Measurements from ENCODE around the gene NF2. TPM values are rescaled to one million over a fixed set of nuclear protein-coding genes. Genes with fewer than 3 reads are reported as not detected.

Gene NF2
- total RNA-seq, 2 experiments from 2014 or later, result 34.4 to 35.3 TPM

DNA sequence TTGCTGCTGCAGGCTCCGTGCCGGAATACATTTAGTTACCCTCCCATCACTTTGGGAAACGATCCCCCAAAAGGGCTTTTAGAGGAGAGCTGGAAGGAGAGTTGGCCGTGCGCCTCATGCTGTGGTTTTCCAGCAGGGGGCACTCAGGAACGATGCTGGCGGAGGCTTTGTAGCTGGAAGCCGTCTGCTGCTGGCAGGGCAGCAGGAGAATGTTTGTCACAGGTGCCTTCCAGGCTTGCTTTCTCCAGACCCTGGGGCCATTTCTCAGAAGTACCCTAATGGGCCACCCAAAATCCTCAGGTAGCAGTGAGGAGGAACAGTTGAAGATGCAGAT lies 86.4 kb downstream of the NF2 start:
- POLR2A ChIA-PET, result no interaction called here
- TF ChIP-seq, protein P1, sequence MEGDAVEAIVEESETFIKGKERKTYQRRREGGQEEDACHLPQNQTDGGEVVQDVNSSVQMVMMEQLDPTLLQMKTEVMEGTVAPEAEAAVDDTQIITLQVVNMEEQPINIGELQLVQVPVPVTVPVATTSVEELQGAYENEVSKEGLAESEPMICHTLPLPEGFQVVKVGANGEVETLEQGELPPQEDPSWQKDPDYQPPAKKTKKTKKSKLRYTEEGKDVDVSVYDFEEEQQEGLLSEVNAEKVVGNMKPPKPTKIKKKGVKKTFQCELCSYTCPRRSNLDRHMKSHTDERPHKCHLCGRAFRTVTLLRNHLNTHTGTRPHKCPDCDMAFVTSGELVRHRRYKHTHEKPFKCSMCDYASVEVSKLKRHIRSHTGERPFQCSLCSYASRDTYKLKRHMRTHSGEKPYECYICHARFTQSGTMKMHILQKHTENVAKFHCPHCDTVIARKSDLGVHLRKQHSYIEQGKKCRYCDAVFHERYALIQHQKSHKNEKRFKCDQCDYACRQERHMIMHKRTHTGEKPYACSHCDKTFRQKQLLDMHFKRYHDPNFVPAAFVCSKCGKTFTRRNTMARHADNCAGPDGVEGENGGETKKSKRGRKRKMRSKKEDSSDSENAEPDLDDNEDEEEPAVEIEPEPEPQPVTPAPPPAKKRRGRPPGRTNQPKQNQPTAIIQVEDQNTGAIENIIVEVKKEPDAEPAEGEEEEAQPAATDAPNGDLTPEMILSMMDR (IDR thresholded peaks at IDR 0.05), result peak; percentile 57

DNA sequence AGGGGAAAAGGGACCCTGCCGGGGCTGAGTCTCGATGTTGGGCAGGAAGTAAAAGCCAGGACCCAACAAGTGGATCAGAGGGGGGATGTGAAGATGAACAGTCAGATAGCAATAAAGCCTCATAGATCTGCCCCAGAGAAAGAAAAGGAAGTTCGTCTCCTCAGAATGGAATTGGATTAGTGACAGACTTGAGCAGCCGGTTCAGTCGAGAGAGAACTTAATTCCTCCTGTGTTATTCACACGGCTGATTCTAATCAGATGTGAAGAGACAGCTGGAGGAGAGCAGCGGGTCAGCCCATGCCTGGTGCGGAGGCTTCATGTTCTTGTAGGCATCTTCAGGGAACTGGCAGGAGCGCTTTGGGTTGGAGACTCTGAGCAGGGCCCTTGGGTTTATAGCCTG lies 87.0 kb downstream of the NF2 start:
- Mint-ChIP-seq H3K4me1 (ENCODE audit: low read depth) (no peaks in the 10 kb centered on the region), H3K36me3 (ENCODE audit: low read depth) (peaks cover 8% of the 10 kb centered on the region), H3K4me3 (no peak overlapping the region), H3K27ac (no peak overlapping the region), H3K27me3 (no peaks in the 10 kb centered on the region), H3K9me3 (no peaks in the 10 kb centered on the region)
- TF ChIP-seq, protein P1 (IDR thresholded peaks at IDR 0.05), result no peak
- no peak for DNase-seq
- ChIA-PET CTCF (interaction anchor here (0.7 to 1.7 kb wide), 15 partner anchors 10 to 398 kb away, joined by 3 to 11 read pairs (median 3); no protein-coding TSS in a partner anchor), POLR2A (no interaction called here)
- ATAC-seq, result no peak
- intact Hi-C loops (cut with micrococcal nuclease), result no loop called here

More for the DNA sequence above, 86.4 kb downstream of the NF2 start:
- H3K27me3 Mint-ChIP-seq, result no peaks in the 10 kb centered on the region
- H3K9me3 Mint-ChIP-seq, result no peaks in the 10 kb centered on the region
- peak; percentile 37 for DNase-seq
- H3K36me3 Mint-ChIP-seq (ENCODE audit: low read depth), result peaks cover 7% of the 10 kb centered on the region
- H3K4me1 Mint-ChIP-seq (ENCODE audit: low read depth), result no peaks in the 10 kb centered on the region
- peak; percentile 47 for ATAC-seq
- intact Hi-C loops (cut with micrococcal nuclease), result no loop called here
- H3K27ac Mint-ChIP-seq, result no peak overlapping the region
- CTCF ChIA-PET, result interaction anchor here (0.7 to 1.7 kb wide), 17 partner anchors 9 to 399 kb away, joined by 3 to 11 read pairs (median 3); no protein-coding TSS in a partner anchor
- no peak overlapping the region for H3K4me3 Mint-ChIP-seq

DNA sequence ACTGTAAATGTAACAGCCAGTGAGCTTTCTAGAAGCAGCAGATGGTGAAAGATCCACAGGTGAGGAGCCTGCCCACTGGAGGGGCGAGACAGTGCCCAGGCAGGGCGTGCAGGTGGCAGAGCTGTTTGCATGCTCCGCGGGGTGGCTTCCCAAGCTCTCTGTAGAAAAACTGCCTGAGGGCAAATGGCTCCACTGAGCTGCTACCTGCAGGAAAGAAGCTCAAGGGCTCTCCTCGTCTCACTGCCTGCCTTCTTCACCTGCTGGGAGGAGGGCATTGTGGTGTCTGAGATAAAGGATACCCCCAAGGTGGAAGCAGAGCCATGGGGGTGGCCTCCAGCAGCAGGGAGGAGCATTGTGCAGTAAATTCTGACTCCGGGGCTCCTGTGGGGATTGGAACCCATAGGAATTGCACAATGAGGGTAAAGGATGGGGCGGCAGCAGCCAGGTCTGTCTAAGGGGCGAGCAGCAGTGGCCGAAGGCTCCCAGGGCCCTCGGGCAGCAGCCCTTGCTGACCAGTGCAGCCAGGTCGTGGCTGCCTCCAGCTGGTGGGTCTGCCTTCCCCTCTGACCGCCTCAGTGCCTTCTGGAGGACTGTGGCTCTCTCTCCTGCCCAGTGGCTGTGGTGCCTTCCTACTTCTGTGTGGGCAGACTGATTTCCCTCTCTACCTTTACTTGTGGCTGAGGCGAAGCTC lies 88.3 kb downstream of the NF2 start:
- intact Hi-C loops (cut with micrococcal nuclease), result no loop called here
- H3K4me3 Mint-ChIP-seq, result no peak overlapping the region
- no peak overlapping the region for H3K27ac Mint-ChIP-seq
- TF ChIP-seq, protein P1 (IDR thresholded peaks at IDR 0.05), result no peak
- DNase-seq (no peak), ATAC-seq (no peak)
- H3K27me3 Mint-ChIP-seq, result no peaks in the 10 kb centered on the region
- no peaks in the 10 kb centered on the region for H3K9me3 Mint-ChIP-seq
- ChIA-PET POLR2A (interaction anchor here (1.2 kb wide), 1 partner anchor 113 kb away, joined by 3 read pairs; no protein-coding TSS in a partner anchor), CTCF (interaction anchor here (1.1 kb wide), 1 partner anchor 66 kb away, joined by 4 read pairs; no protein-coding TSS in a partner anchor)
- H3K36me3 Mint-ChIP-seq (ENCODE audit: low read depth), result peaks cover 7% of the 10 kb centered on the region
- H3K4me1 Mint-ChIP-seq (ENCODE audit: low read depth), result no peaks in the 10 kb centered on the region

DNA sequence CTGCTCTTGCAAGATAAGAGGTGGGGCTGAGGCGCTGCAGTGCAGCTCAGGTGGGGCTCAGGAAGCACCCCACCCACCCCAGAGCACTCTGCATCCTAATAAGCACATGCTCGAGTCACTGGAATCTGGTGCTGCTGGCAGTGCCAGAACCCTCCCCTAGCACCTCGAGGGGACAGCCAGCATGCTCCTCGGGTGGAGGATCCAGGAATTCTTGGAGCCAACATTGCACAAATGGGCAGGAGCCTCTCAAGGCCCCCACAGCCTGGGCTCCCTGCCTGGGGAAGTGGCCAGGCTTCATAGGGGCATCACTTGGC lies 88.9 kb downstream of the NF2 start:
- H3K4me3 Mint-ChIP-seq, result no peak overlapping the region
- no peaks in the 10 kb centered on the region for H3K27me3 Mint-ChIP-seq
- peaks cover 2% of the 10 kb centered on the region for H3K36me3 Mint-ChIP-seq (ENCODE audit: low read depth)
- no peaks in the 10 kb centered on the region for H3K4me1 Mint-ChIP-seq (ENCODE audit: low read depth)
- ATAC-seq (no peak), DNase-seq (no peak)
- CTCF ChIA-PET, result no interaction called here
- TF ChIP-seq, protein P1 (IDR thresholded peaks at IDR 0.05), result no peak
- H3K27ac Mint-ChIP-seq, result no peak overlapping the region
- POLR2A ChIA-PET, result no interaction called here
- intact Hi-C loops (cut with micrococcal nuclease), result no loop called here
- no peaks in the 10 kb centered on the region for H3K9me3 Mint-ChIP-seq

DNA sequence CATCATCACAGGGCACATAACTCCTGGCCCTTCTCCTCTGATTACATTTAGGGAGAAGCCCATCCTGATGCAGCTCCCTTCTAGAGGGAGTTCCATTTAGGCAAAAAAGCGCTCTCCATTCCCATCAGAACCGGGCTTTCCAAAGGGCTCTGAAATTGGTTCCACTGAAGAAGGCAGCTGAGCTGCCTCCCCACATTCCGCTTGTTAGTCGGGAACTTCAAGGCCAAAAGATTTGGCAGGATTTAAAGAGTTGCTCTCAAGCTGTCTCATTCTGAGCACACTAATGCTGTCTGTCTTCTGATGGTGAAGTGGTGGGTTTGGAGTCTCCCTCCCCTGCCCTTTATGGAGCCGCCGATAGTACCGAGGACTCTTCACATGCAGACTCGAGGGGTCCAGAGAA lies 89.7 kb downstream of the NF2 start:
- CTCF ChIA-PET, result no interaction called here
- intact Hi-C loops (cut with micrococcal nuclease), result no loop called here
- H3K4me1 Mint-ChIP-seq (ENCODE audit: low read depth), result no peaks in the 10 kb centered on the region
- H3K36me3 Mint-ChIP-seq (ENCODE audit: low read depth), result peaks cover 2% of the 10 kb centered on the region
- no peak overlapping the region for H3K4me3 Mint-ChIP-seq
- DNase-seq, result no peak
- no peak overlapping the region for H3K27ac Mint-ChIP-seq
- H3K27me3 Mint-ChIP-seq, result no peaks in the 10 kb centered on the region
- POLR2A ChIA-PET, result no interaction called here
- H3K9me3 Mint-ChIP-seq, result no peaks in the 10 kb centered on the region
- ATAC-seq, result no peak
- TF ChIP-seq, protein P1 (IDR thresholded peaks at IDR 0.05), result no peak

All from activated CD8-positive, alpha-beta T cell treated with anti-CD3 and anti-CD28 coated beads for 36 hours (primary cell).